IMR-90 (cell line): ENCODE results near the gene DPYD. TPM values are rescaled to one million over a fixed set of nuclear protein-coding genes. Genes with fewer than 3 reads are reported as not detected.

ENCODE experiments used
- ATAC-seq: fragments of 200-7000 bp; cut with Tn5 transposase; 2 replicates; pipeline ENCODE4 v1.9.1; 2020; ENCODE audit warnings: low read depth, mild to moderate bottlenecking, moderate library complexity
- BruUV-seq: library from RNA; stranded (reverse); fragments of 400-500 nt; replicated peaks from 2 replicates; lab custom pipeline; 2021; lab: Mats Ljungman, UMichigan
- CTCF ChIA-PET: fragments of 300-600 bp; formaldehyde crosslinking; extraction: SDS; loops from one replicate; lab custom pipeline; 2021; ENCODE audit warnings: antibody characterized with exemption; lab: Yijun Ruan, JAX
- POLR2A ChIA-PET: fragments of 300-600 bp; sonication (Branson Sonifier 250); formaldehyde crosslinking; loops from one replicate; lab custom pipeline; 2022; ENCODE audit warnings: antibody characterized with exemption; ENCODE audit not compliant: unreplicated experiment; lab: Charles Lee
- DNase-seq: peaks from one replicate; pipeline ENCODE4 v3.0.0; 2013
- H2AFZ ChIP-seq: replicated peaks from 2 replicates; pipeline ENCODE3; 2013; ENCODE audit warnings: low read length, mild to moderate bottlenecking; ENCODE audit not compliant: poor library complexity
- H2AK5ac ChIP-seq: 2 replicates; pipeline ENCODE4 v1.6.1; 2013; ENCODE audit warnings: low read depth, low read length, inconsistent platforms
- H2AK9ac ChIP-seq: replicated peaks from 2 replicates; pipeline ENCODE3; 2013; ENCODE audit warnings: mild to moderate bottlenecking, low read depth, low read length, moderate library complexity; ENCODE audit not compliant: poor library complexity
- H2BK120ac ChIP-seq: 2 replicates; pipeline ENCODE4 v1.6.1; 2013; ENCODE audit warnings: low read depth, low read length, inconsistent platforms
- H2BK15ac ChIP-seq: 3 replicates; pipeline ENCODE4 v1.6.1; 2013; ENCODE audit warnings: low read depth, low read length, inconsistent platforms
- H2BK20ac ChIP-seq: 2 replicates; pipeline ENCODE4 v1.6.1; 2013; ENCODE audit warnings: low read depth, mild to moderate bottlenecking, inconsistent platforms, low read length, moderate library complexity
- H2BK5ac ChIP-seq: 2 replicates; pipeline ENCODE4 v1.6.1; 2013; ENCODE audit warnings: mild to moderate bottlenecking, low read depth, low read length, inconsistent platforms; ENCODE audit not compliant: poor library complexity, severe bottlenecking
- H3K14ac ChIP-seq: replicated peaks from 2 replicates; pipeline ENCODE4 v1.6.1; 2013; ENCODE audit warnings: low read depth, low read length, inconsistent platforms
- H3K18ac ChIP-seq: 2 replicates; pipeline ENCODE4 v1.6.1; 2013; ENCODE audit warnings: low read depth, low read length, control low read depth
- H3K23ac ChIP-seq: 2 replicates; pipeline ENCODE4 v1.6.1; 2013; ENCODE audit warnings: low read depth, low read length, inconsistent platforms
- H3K27ac ChIP-seq: 2 replicates; pipeline ENCODE4 v1.5.1; 2013; ENCODE audit warnings: mild to moderate bottlenecking, control low read depth, low read length; ENCODE audit not compliant: insufficient read depth
- H3K27me3 ChIP-seq: 2 replicates; pipeline ENCODE4 v1.6.1; 2013; ENCODE audit warnings: low read length; ENCODE audit not compliant: control insufficient read depth, insufficient read depth
- H3K36me3 ChIP-seq: 2 replicates; pipeline ENCODE4 v1.6.1; 2013; ENCODE audit warnings: low read length, mixed read lengths; ENCODE audit not compliant: control insufficient read depth, insufficient read depth
- H3K4ac ChIP-seq: 2 replicates; pipeline ENCODE4 v1.6.1; 2013; ENCODE audit warnings: low read depth, low read length, inconsistent platforms
- H3K4me1 ChIP-seq: 2 replicates; pipeline ENCODE4 v1.6.1; 2013; ENCODE audit warnings: low read length, mixed read lengths; ENCODE audit not compliant: control insufficient read depth, insufficient read depth
- H3K4me2 ChIP-seq: 2 replicates; pipeline ENCODE4 v1.6.1; 2013; ENCODE audit warnings: low read depth, mild to moderate bottlenecking, control low read depth, low read length, moderate library complexity
- H3K4me3 ChIP-seq: 2 replicates; pipeline ENCODE4 v1.5.1; 2013; ENCODE audit warnings: low read depth, mild to moderate bottlenecking, control low read depth, low read length, moderate library complexity; ENCODE audit not compliant: insufficient read depth
- H3K56ac ChIP-seq: 2 replicates; pipeline ENCODE4 v1.6.1; 2013; ENCODE audit warnings: low read length, inconsistent platforms; ENCODE audit not compliant: insufficient read depth; ENCODE audit errors: extremely low read depth
- H3K79me1 ChIP-seq, 2 experiments: 2 replicates each; pipeline ENCODE4 v1.6.1; 2013; ENCODE audit warnings: low read length in 2 of 2, inconsistent platforms in 1 of 2, low read depth in 1 of 2
- H3K9ac ChIP-seq: 2 replicates; pipeline ENCODE4 v1.6.1; 2013; ENCODE audit warnings: low read depth, low read length, control low read depth
- H3K9me1 ChIP-seq: 2 replicates; pipeline ENCODE4 v1.6.1; 2013; ENCODE audit warnings: low read length, inconsistent platforms; ENCODE audit not compliant: insufficient read depth
- H3K9me3 ChIP-seq: 2 replicates; pipeline ENCODE4 v1.6.1; 2013; ENCODE audit warnings: low read length; ENCODE audit not compliant: control insufficient read depth, insufficient read depth
- H4K20me1 ChIP-seq: 2 replicates; pipeline ENCODE4 v1.6.1; 2013; ENCODE audit warnings: low read length, inconsistent platforms; ENCODE audit not compliant: insufficient read depth
- H4K5ac ChIP-seq: 2 replicates; pipeline ENCODE4 v1.6.1; 2013; ENCODE audit warnings: mild to moderate bottlenecking, low read depth, low read length, control low read depth
- H4K8ac ChIP-seq, 2 experiments: 2 replicates each; pipeline ENCODE4 v1.6.1; 2013; ENCODE audit warnings: low read depth in 2 of 2, low read length in 2 of 2, control low read depth in 1 of 2, inconsistent platforms in 1 of 2
- H4K91ac ChIP-seq: 2 replicates; pipeline ENCODE4 v1.6.1; 2013; ENCODE audit warnings: low read depth, low read length, inconsistent platforms; ENCODE audit not compliant: insufficient read depth
- CEBPB ChIP-seq: IDR thresholded peaks from 2 replicates; pipeline ENCODE4 v1.6.1; 2012; ENCODE audit warnings: low read depth, low read length, improper control_type of control experiment
- NFE2L2 ChIP-seq: fragments of 150-350 bp; IDR thresholded peaks from 2 replicates; pipeline ENCODE4 v1.6.1; 2016; ENCODE audit warnings: low read depth, mild to moderate bottlenecking, low read length
- WGBS, 2 experiments: methylation state at CpG; one replicate each; pipeline versions ENCODE4 v1.1.5 to v1.1.7; 2013; ENCODE audit warnings: missing lambda C conversion rate in 2 of 2; ENCODE audit not compliant: insufficient read length in 1 of 2; ENCODE audit errors: extremely low coverage in 2 of 2; 5-methylcytosine and 5-hydroxymethylcytosine counted together
- dilution Hi-C: fragments of 300-500 bp; cut with HindIII; formaldehyde crosslinking; loops from one replicate; pipeline ENCODE4 v1.14.3; 2018; ENCODE audit warnings: low sequenced_read_pairs; ENCODE audit not compliant: unreplicated experiment
- in situ Hi-C: fragments of 300-500 bp; cut with MboI; formaldehyde crosslinking; loops from 3 replicates; pipeline ENCODE4 v1.14.3; 2019; ENCODE audit warnings: low sequenced_read_pairs, inconsistent platforms, mixed read lengths
- intact Hi-C: fragments of 100-400 bp; cut with micrococcal nuclease; formaldehyde crosslinking; loops from 2 replicates; pipeline ENCODE4 v1.10.0; 2022
- polyA plus RNA-seq, 3 experiments: library from polyadenylated mRNA; depleted of rRNA; stranded (reverse); fragments of >200 nt; gene quantifications; 2 replicates each; pipeline ENCODE4 v1.2.3, GENCODE V29; 2012; ENCODE audit warnings: low replicate concordance in 1 of 3
- total RNA-seq: library from RNA; depleted of rRNA; stranded (reverse); fragments of >200 nt; gene quantifications from 2 replicates; pipeline ENCODE4 v1.2.3, GENCODE V29; 2012

The DPYD gene
- total and polyA plus RNA-seq, 2 of the 4 experiments (the other 2 are of a cell fraction), result 9.3 to 47.3 TPM

DNA sequence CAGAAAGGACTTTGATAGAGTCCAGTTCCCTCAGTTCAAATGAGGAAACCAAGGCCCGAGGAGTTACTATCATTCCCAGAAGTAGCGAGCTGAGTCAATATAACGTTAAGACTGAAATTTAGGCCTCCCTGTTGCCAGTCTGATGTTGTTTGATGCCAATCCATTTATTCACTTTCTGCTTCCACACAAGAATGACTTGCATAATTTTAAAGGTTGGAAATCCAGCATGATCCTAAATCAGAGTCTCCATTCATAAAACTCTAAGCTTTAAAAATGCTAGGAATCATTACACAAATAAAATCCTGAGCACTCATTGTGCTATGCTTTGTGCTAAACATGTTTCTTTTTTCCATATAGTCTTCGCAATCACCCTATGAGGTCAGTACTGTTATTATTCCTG is 784.9 kb downstream of the DPYD start:
- TF ChIP-seq CEBPB (no peak), NFE2L2 (peak; percentile 80)
- in situ Hi-C loops (no loop called here), dilution Hi-C loops (no loop called here), intact Hi-C loops (loop anchor here (5.0 kb wide), 2 partner anchors 169 to 911 kb away; no protein-coding TSS in a partner anchor)
- H2AK9ac ChIP-seq, result no peak overlapping the region
- H2AFZ ChIP-seq, result no peak overlapping the region
- no peaks in the 10 kb centered on the region for H3K79me1 ChIP-seq
- H3K4me2 ChIP-seq, result no peak overlapping the region
- no peaks in the 10 kb centered on the region for H3K36me3 ChIP-seq
- H3K4me3 ChIP-seq, result no peak overlapping the region
- ATAC-seq (no peak), DNase-seq (no peak)
- H4K91ac ChIP-seq, result no peak overlapping the region
- H2BK5ac ChIP-seq, result no peak overlapping the region
- WGBS, 2 experiments, result no CpG with 5 or more reads among the region's 4 CpGs
- no peak overlapping the region for H3K23ac ChIP-seq
- no peak overlapping the region for H4K8ac ChIP-seq
- ChIA-PET POLR2A (no interaction called here), CTCF (interaction anchor here (1.0 kb wide), 1 partner anchor 18 kb away, joined by 3 read pairs; no protein-coding TSS in a partner anchor)
- H3K18ac ChIP-seq, result no peak overlapping the region
- H3K4me1 ChIP-seq, result peaks cover 3% of the 10 kb centered on the region
- no TSS peak for BruUV-seq
- H3K9me1 ChIP-seq, result no peaks in the 10 kb centered on the region
- H2AK5ac ChIP-seq, result no peak overlapping the region
- no peaks in the 10 kb centered on the region for H4K20me1 ChIP-seq
- no peak overlapping the region for H2BK120ac ChIP-seq
- no peak overlapping the region for H4K5ac ChIP-seq
- H3K9ac ChIP-seq, result no peak overlapping the region
- H3K27me3 ChIP-seq, result no peaks in the 10 kb centered on the region
- H3K14ac ChIP-seq, result no peak overlapping the region
- no peaks in the 10 kb centered on the region for H3K9me3 ChIP-seq
- H2BK15ac ChIP-seq, result no peak overlapping the region
- H3K4ac ChIP-seq, result no peak overlapping the region
- no peak overlapping the region for H3K56ac ChIP-seq
- H2BK20ac ChIP-seq, result no peak overlapping the region
- H3K27ac ChIP-seq, result no peak overlapping the region
